Stimulated activated CD4-positive, alpha-beta T cell treated with anti-CD3 and anti-CD28 coated beads, Interleukin-1b, Interleukin-23, amount 100 ng/mL, for 48 hours (primary cell): ENCODE measurements around the gene PRSS50.

Experiments
- DNase-seq: peaks from one replicate; pipeline ENCODE4 v3.0.0-alpha.2; 2020

Gene PRSS50

GRCh38 chr3:46667657-46668056 lies 50.0 kb downstream of the PRSS50 start:
- no peak for DNase-seq

- DNase-seq: no peak
Observed at GRCh38 chr3:46667061-46667621, 50.5 kb downstream of the PRSS50 start.

- no peak for DNase-seq
Observed at GRCh38 chr3:46666453-46666845, 51.2 kb downstream of the PRSS50 start.

DNA sequence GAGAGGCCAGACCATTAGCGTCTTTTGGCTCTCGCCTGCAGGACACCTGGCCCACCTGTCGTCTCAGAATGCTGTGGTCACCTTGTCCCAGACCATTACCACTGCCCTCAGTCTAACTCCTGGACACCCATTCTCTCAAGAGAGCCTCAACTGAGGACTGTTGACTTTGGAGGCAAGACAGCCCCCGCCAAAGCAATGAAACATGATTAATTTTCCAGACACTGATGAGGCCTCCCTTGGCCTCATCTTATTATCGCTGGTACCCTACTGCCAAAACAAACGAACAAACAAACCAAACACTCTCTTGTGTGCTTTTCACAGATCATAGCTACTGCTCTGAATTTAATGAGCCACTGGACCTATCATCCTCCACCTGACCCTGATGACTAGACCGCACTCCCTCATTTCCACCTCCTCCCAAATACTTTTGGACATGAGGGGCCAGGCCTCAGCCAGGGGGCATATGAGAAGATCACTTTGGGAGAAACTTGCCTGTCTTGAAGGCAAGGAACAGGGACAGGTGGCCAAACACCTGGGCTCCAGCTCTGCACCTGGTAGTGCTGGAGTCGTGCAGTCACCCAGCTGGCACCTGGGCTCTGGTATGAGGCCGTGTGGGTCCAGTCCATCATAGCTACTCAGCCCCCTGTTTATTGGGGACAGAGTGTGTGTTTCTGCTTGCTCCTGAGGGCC lies 51.8 kb downstream of the PRSS50 start:
- DNase-seq: no peak

GRCh38 chr3:46664971-46665762 lies 52.5 kb downstream of the PRSS50 start:
- DNase-seq: no peak

DNA sequence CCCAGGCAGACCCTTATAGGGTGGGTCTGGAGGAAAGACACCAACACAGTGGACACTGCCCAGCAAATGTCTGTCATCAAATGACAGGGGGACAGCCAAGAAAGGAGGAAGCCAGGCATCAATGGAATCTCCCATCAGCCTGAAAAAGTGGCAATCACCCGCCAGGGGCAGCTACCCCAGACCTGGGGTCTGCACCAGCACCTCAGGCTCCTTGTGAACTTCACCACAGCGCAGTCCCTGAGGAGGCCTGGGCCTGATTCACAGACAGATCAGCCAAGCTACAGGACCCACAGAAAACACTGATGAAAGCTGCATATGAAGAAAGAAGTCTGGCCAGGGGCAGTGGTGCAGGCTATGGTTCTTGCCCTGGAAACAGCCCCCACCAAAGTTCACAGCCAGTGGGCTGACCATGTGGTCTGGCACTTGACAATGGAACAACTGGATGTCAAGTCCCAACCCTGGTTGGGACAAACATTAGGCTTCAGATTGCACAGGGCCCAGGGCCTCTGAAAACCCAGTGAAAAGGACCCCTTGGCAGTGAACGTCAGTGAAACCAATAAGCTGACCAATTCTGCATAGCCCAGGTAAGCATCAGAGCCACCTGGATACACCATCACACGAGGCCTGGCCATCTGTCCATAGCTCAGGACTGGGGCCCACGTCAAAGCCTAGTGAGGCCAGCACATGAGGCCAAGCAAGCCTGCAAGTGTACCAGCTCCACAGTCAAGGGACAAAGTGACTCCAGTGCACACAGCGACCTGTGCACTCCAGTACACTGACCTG lies 53.3 kb downstream of the PRSS50 start:
- DNase-seq: no peak

DNA sequence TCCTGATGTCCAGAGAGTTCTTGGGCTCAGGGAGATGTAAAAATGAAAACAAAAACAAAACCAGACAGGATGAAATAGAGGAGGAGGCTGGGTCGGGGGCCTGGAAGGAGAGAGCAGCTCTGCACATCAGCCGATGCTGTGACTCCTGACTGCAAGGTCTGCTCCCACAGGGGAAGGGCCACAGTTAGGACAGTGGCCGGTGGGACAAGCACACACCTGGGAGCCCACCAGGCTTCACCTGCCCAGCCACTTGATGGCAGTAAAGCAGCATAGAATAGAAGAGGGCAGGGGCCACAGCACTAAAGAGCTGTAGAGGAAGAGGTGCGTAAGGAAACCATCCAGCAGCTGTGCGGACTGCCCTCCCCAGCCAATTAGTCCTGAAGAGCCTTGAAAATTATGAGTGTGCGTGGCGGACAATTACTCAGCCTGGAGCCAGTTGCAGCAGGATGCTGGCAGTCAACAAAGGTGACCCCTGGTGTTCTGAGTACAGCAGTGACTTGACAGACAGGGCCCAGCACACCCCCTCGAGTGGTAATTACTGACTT lies 54.0 kb downstream of the PRSS50 start:
- no peak for DNase-seq

GRCh38 chr3:46662771-46663551 lies 54.7 kb downstream of the PRSS50 start:
- no peak for DNase-seq
